HepG2 (cell line): ENCODE data around the gene DLST. TPM values are rescaled to one million over a fixed set of nuclear protein-coding genes. Genes with fewer than 3 reads are reported as not detected.

Experiments
- ATAC-seq: fragments of 200-7000 bp; cut with Tn5 transposase; 3 replicates; pipeline ENCODE4 v1.9.1; 2020; ENCODE audit warnings: mild to moderate bottlenecking, moderate library complexity
- BruUV-seq: library from RNA; stranded (reverse); fragments of 400-500 nt; replicated peaks from 2 replicates; lab custom pipeline; 2021; lab: Mats Ljungman, UMichigan
- CTCF ChIA-PET: fragments of 300-600 bp; formaldehyde crosslinking; extraction: SDS; loops from one replicate; lab custom pipeline; 2021; ENCODE audit warnings: low total read pairs, inconsistent platforms, low intra/inter-chr PET ratio; lab: Yijun Ruan, JAX
- POLR2A ChIA-PET: fragments of 350-600 bp; sonication (Branson Sonifier 250); formaldehyde crosslinking; loops from one replicate; lab custom pipeline; 2020; ENCODE audit warnings: antibody characterized with exemption, inconsistent platforms; lab: Yijun Ruan, JAX
- DNase-seq: peaks from one replicate; pipeline ENCODE4 v3.0.0-alpha.2; 2015; ENCODE audit warnings: low spot score
- FAIRE-seq: peaks from 3 replicates; lab custom pipeline; 2011; peaks lifted over from hg19 to GRCh38; lab: Jason Lieb, UNC
- H2AFZ ChIP-seq: one replicate; pipeline ENCODE4 v1.6.1; 2011; ENCODE audit warnings: low read length, inconsistent platforms
- H3K27ac ChIP-seq: fragments of 300-600 bp; 3 replicates; pipeline ENCODE4 v1.8.0; 2011; ENCODE audit warnings: mixed run types, mild to moderate bottlenecking, mixed read lengths, low read length, inconsistent platforms; ENCODE audit not compliant: insufficient read depth; ENCODE audit errors: extremely low read length
- H3K27me3 ChIP-seq, 2 experiments: fragments of 200-600 bp in 1 of 2; 2 replicates in 1 of 2; 3 replicates in 1 of 2; pipeline versions ENCODE4 v1.6.0 to v1.8.0; 2011; ENCODE audit warnings: low read length in 2 of 2, mild to moderate bottlenecking in 2 of 2, moderate library complexity in 2 of 2, inconsistent platforms in 1 of 2; ENCODE audit not compliant: insufficient read depth in 2 of 2, control insufficient read depth in 1 of 2
- H3K36me3 ChIP-seq, 2 experiments: fragments of 200-600 bp in 1 of 2; replicated peaks in 1 of 2; 2 replicates in 1 of 2; 3 replicates in 1 of 2; pipeline versions ENCODE4 v1.5.1 to v1.8.0; 2011; ENCODE audit warnings: low read length in 2 of 2, inconsistent platforms in 1 of 2; ENCODE audit not compliant: insufficient read depth in 2 of 2, control insufficient read depth in 1 of 2
- H3K4me1 ChIP-seq: 2 replicates; pipeline ENCODE4 v1.5.1; 2012; ENCODE audit warnings: low read length, inconsistent platforms; ENCODE audit not compliant: insufficient read depth
- H3K4me2 ChIP-seq: 2 replicates; pipeline ENCODE4 v1.6.0; 2011; ENCODE audit warnings: low read depth, low read length, inconsistent platforms
- H3K4me3 ChIP-seq, 3 experiments: fragments of 200-600 bp in 1 of 3; sonication (generic), shearing (Covaris generic) in 1 of 3; replicated peaks in 1 of 3; 2 replicates each; pipeline ENCODE4 v1.5.1; 2011 to 2016; ENCODE audit warnings: low read length in 3 of 3, inconsistent platforms in 2 of 3, low read depth in 2 of 3, mild to moderate bottlenecking in 2 of 3, control low read depth in 1 of 3, mixed read lengths in 1 of 3; ENCODE audit not compliant: insufficient read depth in 1 of 3
- H3K79me2 ChIP-seq: one replicate; pipeline ENCODE4 v1.6.1; 2011; ENCODE audit warnings: low read length, inconsistent platforms; ENCODE audit not compliant: insufficient read depth
- H3K9ac ChIP-seq: 2 replicates; pipeline ENCODE4 v1.6.0; 2011; ENCODE audit warnings: mild to moderate bottlenecking, low read depth, low read length, inconsistent platforms; ENCODE audit not compliant: insufficient read depth
- H3K9me3 ChIP-seq: 2 replicates; pipeline ENCODE4 v1.5.1; 2012; ENCODE audit warnings: mild to moderate bottlenecking, low read length
- H4K20me1 ChIP-seq: 2 replicates; pipeline ENCODE4 v1.6.0; 2011; ENCODE audit warnings: inconsistent platforms, mild to moderate bottlenecking, low read length, moderate library complexity; ENCODE audit not compliant: insufficient read depth
- HDAC1 ChIP-seq: sonication (generic); formaldehyde crosslinking; IDR thresholded peaks from 2 replicates; pipeline ENCODE4 v1.5.1; 2020; ENCODE audit warnings: mild to moderate bottlenecking, missing genetic modification reagents
- HNF4A ChIP-seq: sonication (generic); formaldehyde crosslinking; IDR thresholded peaks from 2 replicates; pipeline ENCODE4 v1.4.0; 2020; ENCODE audit warnings: missing genetic modification reagents
- KLF9 ChIP-seq: IDR thresholded peaks from 2 replicates; pipeline ENCODE4 v1.6.1; 2016; ENCODE audit warnings: low read depth
- MEIS1 ChIP-seq: sonication (generic); formaldehyde crosslinking; IDR thresholded peaks from 2 replicates; pipeline ENCODE4 v1.9.0; 2021; ENCODE audit warnings: mild to moderate bottlenecking, missing genetic modification reagents, moderate library complexity, borderline replicate concordance
- NBN ChIP-seq: fragments of 450-650 bp; conservative IDR thresholded peaks from 2 replicates; pipeline ENCODE4 v1.6.1; 2017
- ONECUT2 ChIP-seq: sonication (generic); formaldehyde crosslinking; IDR thresholded peaks from 2 replicates; pipeline ENCODE4 v1.4.0; 2020; ENCODE audit warnings: missing genetic modification reagents
- SMAD1 ChIP-seq: sonication (generic); formaldehyde crosslinking; IDR thresholded peaks from 2 replicates; pipeline ENCODE4 v1.4.0; 2020; ENCODE audit warnings: missing genetic modification reagents, low read depth, mild to moderate bottlenecking, borderline replicate concordance
- XBP1 ChIP-seq: sonication (generic); formaldehyde crosslinking; IDR thresholded peaks from 2 replicates; pipeline ENCODE4 v1.5.0; 2020; ENCODE audit warnings: missing genetic modification reagents
- ZBTB7B ChIP-seq: sonication (generic); formaldehyde crosslinking; IDR thresholded peaks from 2 replicates; pipeline ENCODE4 v1.4.0; 2020; ENCODE audit warnings: missing genetic modification reagents
- ZFP37 ChIP-seq: sonication (generic); formaldehyde crosslinking; IDR thresholded peaks from 2 replicates; pipeline ENCODE4 v1.4.0; 2020; ENCODE audit warnings: missing genetic modification reagents, borderline replicate concordance
- ZNF567 ChIP-seq: sonication (generic); formaldehyde crosslinking; IDR thresholded peaks from 2 replicates; pipeline ENCODE4 v1.8.1; 2023; ENCODE audit warnings: mild to moderate bottlenecking, missing genetic modification reagents, borderline replicate concordance
- WGBS: methylation state at CpG from one replicate; pipeline ENCODE4 v1.1.6; 2017; ENCODE audit warnings: low lambda C conversion rate; 5-methylcytosine and 5-hydroxymethylcytosine counted together
- in situ Hi-C: cut with HindIII; loops from 2 replicates; pipeline ENCODE4 v1.10.0; 2017; ENCODE audit warnings: low pct_unique_long_range_greater_than_20kb; ENCODE audit not compliant: extremely low pct_ligation_motif_present
- intact Hi-C: fragments of 100-400 bp; cut with micrococcal nuclease; formaldehyde crosslinking; loops from one replicate; pipeline ENCODE4 v1.10.0; 2022; ENCODE audit not compliant: unreplicated experiment
- polyA plus RNA-seq, 8 experiments: library from polyadenylated mRNA; depleted of rRNA in 3 of 8; stranded (reverse) in 7 of 8; unstranded in 1 of 8; fragments of >200 nt; fragmentation: Illumina TruSeq in 4 of 8; extraction: Trizol in 4 of 8; gene quantifications; 2 replicates each; pipeline versions ENCODE4 v1.2.1 to v1.2.3, GENCODE V29; 2011 to 2016; ENCODE audit warnings: low read depth in 4 of 8, missing spikeins in 1 of 8, mixed read lengths in 1 of 8; ENCODE audit not compliant: insufficient read depth in 1 of 8
- total RNA-seq, 5 experiments: library from RNA; depleted of rRNA; stranded (reverse); fragments of >200 nt; fragmentation: Illumina TruSeq; extraction: Trizol; gene quantifications; 2 replicates each; pipeline ENCODE4 v1.2.3, GENCODE V29; 2016; ENCODE audit warnings: low read depth in 1 of 5
- TF ChIP-seq, protein P1 (sequence below): sonication (generic); formaldehyde crosslinking; IDR thresholded peaks from 2 replicates; pipeline ENCODE4 v1.5.0; 2020; ENCODE audit warnings: mild to moderate bottlenecking, missing genetic modification reagents

DLST gene
- total and polyA plus RNA-seq, 2 of the 13 experiments (the other 11 are each of a cell fraction or from before 2014, with no cell fraction given) = 56.5 to 94.3 TPM

DNA sequence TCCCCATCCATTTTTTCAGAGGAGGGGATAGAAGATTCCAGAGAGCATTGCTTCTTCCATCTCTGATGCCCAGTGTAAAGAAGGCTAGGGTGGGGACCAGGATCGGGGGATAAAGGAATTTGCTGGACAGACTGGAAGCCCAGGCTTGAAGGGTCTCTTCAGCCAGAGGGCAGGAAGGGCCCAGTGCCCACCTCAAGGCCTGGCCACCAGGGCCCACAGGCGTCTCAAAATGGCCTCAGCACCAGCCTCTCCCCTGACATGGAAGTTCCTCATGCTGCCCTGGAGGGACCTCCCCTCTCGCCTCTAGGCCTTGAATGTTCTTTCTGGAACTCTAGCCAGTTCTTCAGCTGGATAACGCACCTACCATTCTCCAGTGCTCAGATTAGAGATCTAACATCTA is 38.6 kb downstream of the DLST start (continued):
- no peak for TF ChIP-seq ZNF567 (CRISPR knock-in tag)
- no peak for TF ChIP-seq ZBTB7B
- TF ChIP-seq NBN = no peak
- TF ChIP-seq, protein P1, sequence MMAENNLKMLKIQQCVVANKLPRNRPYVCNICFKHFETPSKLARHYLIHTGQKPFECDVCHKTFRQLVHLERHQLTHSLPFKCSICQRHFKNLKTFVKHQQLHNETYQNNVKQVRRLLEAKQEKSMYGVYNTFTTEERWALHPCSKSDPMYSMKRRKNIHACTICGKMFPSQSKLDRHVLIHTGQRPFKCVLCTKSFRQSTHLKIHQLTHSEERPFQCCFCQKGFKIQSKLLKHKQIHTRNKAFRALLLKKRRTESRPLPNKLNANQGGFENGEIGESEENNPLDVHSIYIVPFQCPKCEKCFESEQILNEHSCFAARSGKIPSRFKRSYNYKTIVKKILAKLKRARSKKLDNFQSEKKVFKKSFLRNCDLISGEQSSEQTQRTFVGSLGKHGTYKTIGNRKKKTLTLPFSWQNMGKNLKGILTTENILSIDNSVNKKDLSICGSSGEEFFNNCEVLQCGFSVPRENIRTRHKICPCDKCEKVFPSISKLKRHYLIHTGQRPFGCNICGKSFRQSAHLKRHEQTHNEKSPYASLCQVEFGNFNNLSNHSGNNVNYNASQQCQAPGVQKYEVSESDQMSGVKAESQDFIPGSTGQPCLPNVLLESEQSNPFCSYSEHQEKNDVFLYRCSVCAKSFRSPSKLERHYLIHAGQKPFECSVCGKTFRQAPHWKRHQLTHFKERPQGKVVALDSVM (CRISPR knock-in tag) = no peak
- TF ChIP-seq MEIS1 (CRISPR knock-in tag) = no peak
- TF ChIP-seq ONECUT2 = no peak

GRCh38 chr14:74921053-74921620 is 39.4 kb downstream of the DLST start:
- TF ChIP-seq ZFP37 (CRISPR knock-in tag) (no peak), XBP1 (CRISPR knock-in tag) (no peak), HDAC1 (CRISPR knock-in tag) (no peak), HNF4A (CRISPR knock-in tag) (no peak), SMAD1 (CRISPR knock-in tag) (no peak), KLF9 (CRISPR knock-in tag) (no peak)
- in situ Hi-C loops (no loop called here), intact Hi-C loops (no loop called here)
- 90% methylated on average over 12 of the region's 19 CpGs for WGBS
- ATAC-seq (no peak), FAIRE-seq (no peak), DNase-seq (no peak)
- no peak overlapping the region for H3K4me2 ChIP-seq
- no peaks in the 10 kb centered on the region for H3K36me3 ChIP-seq
- H3K4me3 ChIP-seq = no peak overlapping the region
- H3K4me1 ChIP-seq = peaks cover 13% of the 10 kb centered on the region
- no peaks in the 10 kb centered on the region; a peak in 2 of 5 replicates for H3K27me3 ChIP-seq
- POLR2A ChIA-PET = no interaction called here
- H3K9ac ChIP-seq = no peak overlapping the region
- no peak overlapping the region for H3K27ac ChIP-seq
- no peak overlapping the region for H2AFZ ChIP-seq
- no peaks in the 10 kb centered on the region for H4K20me1 ChIP-seq
- CTCF ChIA-PET = no interaction called here
- H3K79me2 ChIP-seq = no peaks in the 10 kb centered on the region
- no peaks in the 10 kb centered on the region for H3K9me3 ChIP-seq
- no TSS peak for BruUV-seq
